A549 (cell line): ENCODE data around the gene ANO9. TPM values are rescaled to one million over a fixed set of nuclear protein-coding genes. Genes with fewer than 3 reads are reported as not detected.

Source experiments
- ATAC-seq, 2 experiments: fragments of 200-7000 bp in 1 of 2; fragments of >200 bp in 1 of 2; cut with Nextera tagmentation in 1 of 2; cut with Tn5 transposase in 1 of 2; 3 replicates each; pipeline versions ENCODE4 v1.8.0 to v1.9.1; 2018 to 2020; ENCODE audit warnings: mild to moderate bottlenecking in 1 of 2, moderate library complexity in 1 of 2
- CTCF ChIA-PET: fragments of 300-600 bp; sonication (Branson Sonifier 250); formaldehyde crosslinking; extraction: SDS; loops from one replicate; lab custom pipeline; 2021; ENCODE audit warnings: antibody characterized with exemption, inconsistent platforms; lab: Yijun Ruan, JAX
- POLR2A ChIA-PET: fragments of 350-600 bp; formaldehyde crosslinking; extraction: SDS; loops from one replicate; lab custom pipeline; 2021; ENCODE audit warnings: antibody characterized with exemption, inconsistent platforms; lab: Yijun Ruan, JAX
- DNase-seq, 2 experiments: peaks; one replicate each; pipeline versions ENCODE4 v3.0.0 to v3.0.0-alpha.2; 2011 to 2016; ENCODE audit warnings: low read depth in 1 of 2, low spot score in 1 of 2
- FAIRE-seq: peaks from 2 replicates; lab custom pipeline; 2011; peaks lifted over from hg19 to GRCh38; lab: Jason Lieb, UNC
- H3K27ac ChIP-seq, 2 experiments: fragments of >200 bp; sonication (Bioruptor Twin); formaldehyde crosslinking; 3 replicates each; pipeline ENCODE4 v1.5.1; 2016 to 2017
- H3K4me1 ChIP-seq: fragments of >200 bp; sonication (Bioruptor Twin); formaldehyde crosslinking; 3 replicates; pipeline ENCODE4 v1.6.1; 2016
- H3K4me2 ChIP-seq: fragments of >200 bp; sonication (Bioruptor Twin); formaldehyde crosslinking; 3 replicates; pipeline ENCODE4 v1.6.1; 2016
- H3K4me3 ChIP-seq: fragments of >200 bp; sonication (Bioruptor Twin); formaldehyde crosslinking; 3 replicates; pipeline ENCODE4 v1.5.1; 2016
- H3K9me3 ChIP-seq: fragments of >200 bp; sonication (Bioruptor Twin); formaldehyde crosslinking; 3 replicates; pipeline ENCODE4 v1.6.1; 2016
- CEBPB ChIP-seq, 2 experiments: fragments of >200 bp in 1 of 2; sonication (Bioruptor Twin) in 1 of 2; formaldehyde crosslinking in 1 of 2; IDR thresholded peaks; 2 replicates each; pipeline ENCODE4 v1.6.1; 2012 to 2016
- CHD2 ChIP-seq: fragments of 150-350 bp; IDR thresholded peaks from 2 replicates; pipeline ENCODE4 v1.6.1; 2014; ENCODE audit warnings: low read length; ENCODE audit not compliant: partially characterized antibody
- EP300 ChIP-seq, 2 experiments: fragments of >200 bp; sonication (Bioruptor Twin); formaldehyde crosslinking; IDR thresholded peaks; 2 replicates in 1 of 2; 3 replicates in 1 of 2; pipeline ENCODE4 v1.6.1; 2016 to 2017
- FOSB ChIP-seq: fragments of 250-450 bp; sonication (Bioruptor Pico); IDR thresholded peaks from 2 replicates; pipeline ENCODE4 v1.5.0; 2020; ENCODE audit warnings: mild to moderate bottlenecking, moderate library complexity
- FOSL2 ChIP-seq, 2 experiments: fragments of 450-650 bp in 1 of 2; fragments of >200 bp in 1 of 2; sonication (Bioruptor Twin) in 1 of 2; formaldehyde crosslinking; IDR thresholded peaks; 2 replicates each; pipeline versions ENCODE4 v1.5.0 to v1.6.1; 2016 to 2020; ENCODE audit warnings: mild to moderate bottlenecking in 1 of 2, moderate library complexity in 1 of 2
- GATA3 ChIP-seq: IDR thresholded peaks from 2 replicates; pipeline ENCODE4 v1.6.1; 2012; ENCODE audit warnings: borderline replicate concordance
- HEYL ChIP-seq: fragments of 250-450 bp; sonication (Bioruptor Pico); IDR thresholded peaks from 2 replicates; pipeline ENCODE4 v1.8.0; 2021; ENCODE audit warnings: mild to moderate bottlenecking, moderate library complexity
- HOXA7 ChIP-seq: fragments of 250-450 bp; sonication (Bioruptor Pico); IDR thresholded peaks from 2 replicates; pipeline ENCODE4 v1.5.0; 2020; ENCODE audit warnings: mild to moderate bottlenecking, moderate library complexity
- HOXB13 ChIP-seq: fragments of 250-450 bp; sonication (Bioruptor Pico); IDR thresholded peaks from 2 replicates; pipeline ENCODE4 v1.5.0; 2020; ENCODE audit warnings: low read depth, mild to moderate bottlenecking, moderate library complexity
- HOXB5 ChIP-seq: fragments of 250-450 bp; sonication (Bioruptor Pico); IDR thresholded peaks from 2 replicates; pipeline ENCODE4 v1.5.0; 2020; ENCODE audit warnings: mild to moderate bottlenecking, moderate library complexity
- JUN ChIP-seq, 2 experiments: fragments of >200 bp; sonication (Bioruptor Twin); formaldehyde crosslinking; IDR thresholded peaks; 2 replicates in 1 of 2; 3 replicates in 1 of 2; pipeline ENCODE4 v1.6.1; 2016 to 2017
- KDM1A ChIP-seq: fragments of 200-600 bp; sonication (generic); IDR thresholded peaks from 2 replicates; pipeline ENCODE4 v1.6.1; 2016; ENCODE audit warnings: low read depth, mild to moderate bottlenecking
- KDM5A ChIP-seq: fragments of 200-600 bp; sonication (generic); IDR thresholded peaks from 2 replicates; pipeline ENCODE4 v1.6.1; 2016; ENCODE audit warnings: antibody characterized with exemption, mild to moderate bottlenecking
- NFE2L2 ChIP-seq: fragments of 150-350 bp; conservative IDR thresholded peaks from 2 replicates; pipeline ENCODE4 v1.6.1; 2014; ENCODE audit warnings: low read length
- PHF8 ChIP-seq: fragments of 200-600 bp; sonication (generic); IDR thresholded peaks from 2 replicates; pipeline ENCODE4 v1.6.1; 2016; ENCODE audit warnings: low read depth, mild to moderate bottlenecking, antibody characterized with exemption, moderate library complexity, borderline replicate concordance
- POLR2AphosphoS2 ChIP-seq: conservative IDR thresholded peaks from 2 replicates; pipeline ENCODE4 v1.6.1; 2012; ENCODE audit warnings: low read length, improper control_type of control experiment, inconsistent platforms
- RARB ChIP-seq: fragments of 250-450 bp; sonication (Bioruptor Pico); IDR thresholded peaks from 2 replicates; pipeline ENCODE4 v1.8.0; 2021; ENCODE audit warnings: mild to moderate bottlenecking, moderate library complexity
- RNF2 ChIP-seq: fragments of 200-600 bp; sonication (generic); IDR thresholded peaks from 2 replicates; pipeline ENCODE4 v1.6.1; 2016; ENCODE audit warnings: low read depth, mild to moderate bottlenecking, antibody characterized with exemption, moderate library complexity, borderline replicate concordance
- SMC3 ChIP-seq: fragments of >200 bp; sonication (Bioruptor Twin); formaldehyde crosslinking; IDR thresholded peaks from 3 replicates; pipeline ENCODE4 v1.6.1; 2018; ENCODE audit warnings: inconsistent platforms
- SREBF2 ChIP-seq: fragments of 450-650 bp; IDR thresholded peaks from 2 replicates; pipeline ENCODE4 v1.6.1; 2014; ENCODE audit warnings: mild to moderate bottlenecking, moderate library complexity
- TFCP2L1 ChIP-seq: fragments of 250-450 bp; sonication (Bioruptor Pico); IDR thresholded peaks from 2 replicates; pipeline ENCODE4 v1.5.0; 2021; ENCODE audit warnings: mild to moderate bottlenecking
- WGBS: methylation state at CpG from one replicate; pipeline ENCODE4 v1.1.6; 2017; ENCODE audit errors: missing lambda C conversion rate; 5-methylcytosine and 5-hydroxymethylcytosine counted together
- polyA plus RNA-seq, 4 experiments: library from polyadenylated mRNA; depleted of rRNA in 3 of 4; stranded (reverse); fragments of >200 nt; fragmentation: RNase III in 1 of 4; extraction: RNeasy Plus Mini Kit Qiagen cat#74134 plus additional on column Dnase treatment in 1 of 4; gene quantifications; 2 replicates in 3 of 4; 3 replicates in 1 of 4; pipeline ENCODE4 v1.2.3, GENCODE V29; 2011 to 2017
- TF ChIP-seq, protein P1 (sequence below): fragments of 250-450 bp; sonication (Bioruptor Pico); IDR thresholded peaks from 2 replicates; pipeline ENCODE4 v1.5.0; 2021; ENCODE audit warnings: mild to moderate bottlenecking, moderate library complexity, borderline replicate concordance

ANO9 gene
- polyA plus RNA-seq, 2 of the 4 experiments (the other 2 are of a cell fraction) = 0.50 to 0.66 TPM

- DNase-seq (no peak), FAIRE-seq (no peak), ATAC-seq (no peak)
- no peak overlapping the region for H3K27ac ChIP-seq
- no peak overlapping the region for H3K4me3 ChIP-seq
- H3K4me1 ChIP-seq = peaks cover 37% of the 10 kb centered on the region
- POLR2A ChIA-PET = interaction anchor here (1.4 to 3.3 kb wide), 3 partner anchors 15 to 98 kb away, joined by 6 to 30 read pairs (median 18); partner anchors contain the start of genes PKP3 and RNH1
- CTCF ChIA-PET = interaction anchor here (1.6 to 9.0 kb wide), 5 partner anchors 8 to 46 kb away, joined by 4 to 112 read pairs (median 8); partner anchors contain the start of gene PTDSS2
- H3K9me3 ChIP-seq = no peaks in the 10 kb centered on the region
- TF ChIP-seq, protein P1, sequence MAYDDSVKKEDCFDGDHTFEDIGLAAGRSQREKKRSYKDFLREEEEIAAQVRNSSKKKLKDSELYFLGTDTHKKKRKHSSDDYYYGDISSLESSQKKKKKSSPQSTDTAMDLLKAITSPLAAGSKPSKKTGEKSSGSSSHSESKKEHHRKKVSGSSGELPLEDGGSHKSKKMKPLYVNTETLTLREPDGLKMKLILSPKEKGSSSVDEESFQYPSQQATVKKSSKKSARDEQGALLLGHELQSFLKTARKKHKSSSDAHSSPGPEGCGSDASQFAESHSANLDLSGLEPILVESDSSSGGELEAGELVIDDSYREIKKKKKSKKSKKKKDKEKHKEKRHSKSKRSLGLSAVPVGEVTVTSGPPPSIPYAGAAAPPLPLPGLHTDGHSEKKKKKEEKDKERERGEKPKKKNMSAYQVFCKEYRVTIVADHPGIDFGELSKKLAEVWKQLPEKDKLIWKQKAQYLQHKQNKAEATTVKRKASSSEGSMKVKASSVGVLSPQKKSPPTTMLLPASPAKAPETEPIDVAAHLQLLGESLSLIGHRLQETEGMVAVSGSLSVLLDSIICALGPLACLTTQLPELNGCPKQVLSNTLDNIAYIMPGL (CRISPR knock-in tag) = no peak
- no peak for TF ChIP-seq KDM1A
- TF ChIP-seq POLR2AphosphoS2 = no peak
- no peak for TF ChIP-seq CHD2
- no peak for TF ChIP-seq FOSL2 (IDR thresholded peaks at IDR 0.05)
- no peak for TF ChIP-seq FOSL2 (CRISPR knock-in tag; IDR thresholded peaks at IDR 0.05)
- no peak for TF ChIP-seq NFE2L2
- no peak for TF ChIP-seq GATA3
- no peak for TF ChIP-seq HOXA7 (CRISPR knock-in tag)
- TF ChIP-seq TFCP2L1 (CRISPR knock-in tag) = no peak
- TF ChIP-seq JUN (IDR thresholded peaks at IDR 0.05) = no peak
- no peak for TF ChIP-seq HOXB5 (CRISPR knock-in tag)
- no peak for TF ChIP-seq HOXB13
- no peak for TF ChIP-seq EP300 (IDR thresholded peaks at IDR 0.05)
- TF ChIP-seq SMC3 = no peak
- TF ChIP-seq FOSB (CRISPR knock-in tag) = no peak
- no peak for TF ChIP-seq KDM5A
- TF ChIP-seq RARB (CRISPR knock-in tag) = no peak
- no peak for TF ChIP-seq PHF8
- no peak for TF ChIP-seq HEYL
- H3K4me2 ChIP-seq = no peak overlapping the region
- 91% methylated on average over 11 of the region's 15 CpGs for WGBS
These were observed 33.4 kb downstream of the ANO9 start for GRCh38 chr11:408154-409007.

- ATAC-seq = peak in 1 of 2 experiments; percentile 1; a peak in 3 of 6 replicates
- Histone ChIP-seq H3K9me3 (no peaks in the 10 kb centered on the region), H3K4me2 (peak overlapping the region; percentile 23), H3K27ac (peak overlapping the region in 1 of 2 experiments; percentile 74; a peak in 3 of 6 replicates), H3K4me1 (peaks cover 30% of the 10 kb centered on the region), H3K4me3 (no peak overlapping the region)
- ChIA-PET POLR2A (interaction anchor here (0.8 to 3.3 kb wide), 9 partner anchors 9 to 200 kb away, joined by 3 to 30 read pairs (median 7); partner anchors contain the start of genes BET1L, PKP3, PTDSS2 and RIC8A), CTCF (interaction anchor here (0.9 to 9.0 kb wide), 6 partner anchors 9 to 111 kb away, joined by 4 to 112 read pairs (median 8); partner anchors contain the start of gene PTDSS2)
- whole genome bisulfite sequencing = 92% methylated on average over 27 of the region's 28 CpGs
- DNase-seq = no peak
- no peak for FAIRE-seq
- no peak for TF ChIP-seq SREBF2
- TF ChIP-seq RNF2 = no peak
- no peak for TF ChIP-seq CEBPB (IDR thresholded peaks at IDR 0.05)
These were observed 34.1 kb downstream of the ANO9 start for GRCh38 chr11:407651-408123.
